K562 (cell line): ENCODE results near the gene GLT6D1.
"Not testable (repeated sequence)": the region's sequence is repeated elsewhere in the genome, so short reads cannot be mapped to it uniquely, and the experiment has no call there.

Experiments used
- ESRRA ChIP-seq: fragments of 450-650 bp; IDR thresholded peaks from 2 replicates; pipeline ENCODE4 v1.6.1; 2014; ENCODE audit warnings: low read depth, mild to moderate bottlenecking, moderate library complexity, borderline replicate concordance
- FOXK2 ChIP-seq, 2 experiments: fragments of 450-650 bp; IDR thresholded peaks in 1 of 2; conservative IDR thresholded peaks in 1 of 2; 2 replicates each; pipeline ENCODE4 v1.6.1; 2016; ENCODE audit warnings: low read depth in 2 of 2, mild to moderate bottlenecking in 1 of 2
- IRF1 ChIP-seq: sonication (generic); formaldehyde crosslinking; IDR thresholded peaks from 2 replicates; pipeline ENCODE4 v1.8.0; 2022; ENCODE audit warnings: missing genetic modification reagents, mild to moderate bottlenecking, borderline replicate concordance
- JUNB ChIP-seq: fragments of 450-650 bp; formaldehyde crosslinking; conservative IDR thresholded peaks from 2 replicates; pipeline ENCODE4 v1.4.0; 2020; ENCODE audit warnings: mild to moderate bottlenecking
- KAT2B ChIP-seq: IDR thresholded peaks from one replicate; pipeline ENCODE4 v1.6.1; 2012; ENCODE audit warnings: low read depth, mild to moderate bottlenecking, control low read depth, inconsistent platforms, low read length, moderate library complexity
- LEF1 ChIP-seq: fragments of 450-650 bp; IDR thresholded peaks from 2 replicates; pipeline ENCODE4 v1.6.1; 2016; ENCODE audit warnings: mild to moderate bottlenecking
- NFE2 ChIP-seq: IDR thresholded peaks from 2 replicates; pipeline ENCODE4 v1.6.1; 2014; ENCODE audit warnings: antibody characterized with exemption, low read depth
- POLR2A ChIP-seq: fragments of 450-650 bp; conservative IDR thresholded peaks from 2 replicates; pipeline ENCODE4 v1.6.1; 2016
- PRPF4 ChIP-seq: fragments of 200-400 bp; formaldehyde crosslinking; IDR thresholded peaks from one replicate; pipeline ENCODE4 v1.6.1; 2017; ENCODE audit warnings: low read length, low read depth, mild to moderate bottlenecking; ENCODE audit not compliant: insufficient read depth, poor library complexity, severe bottlenecking
- ZNF639 ChIP-seq, 2 experiments: fragments of 200-800 bp in 1 of 2; sonication (Bioruptor generic) in 1 of 2; sonication (generic) in 1 of 2; formaldehyde crosslinking in 1 of 2; IDR thresholded peaks in 1 of 2; conservative IDR thresholded peaks in 1 of 2; 2 replicates each; pipeline versions ENCODE4 v1.5.0 to v1.6.1; 2016 to 2020; ENCODE audit warnings: missing compliant biosample characterization in 1 of 2, missing genetic modification characterization in 1 of 2, missing genetic modification reagents in 1 of 2

GRCh38 chr9:135672786-135673185 lies 33.4 kb upstream of the GLT6D1 start:
- not testable (repeated sequence) for TF ChIP-seq NFE2; ESRRA; JUNB (CRISPR knock-in tag); LEF1; PRPF4; ZNF639 (CRISPR knock-in tag; conservative IDR thresholded peaks at IDR 0.05 in 1 of 2, IDR thresholded peaks at IDR 0.05 in 1 of 2); KAT2B; POLR2A; IRF1 (CRISPR knock-in tag); FOXK2 (conservative IDR thresholded peaks at IDR 0.05 in 1 of 2, IDR thresholded peaks at IDR 0.05 in 1 of 2; ENCODE audit: low read depth in 2 of 2)
